Ramos (cell line): ENCODE measurements around the gene ENAH.

Experiments used
- in situ Hi-C: fragments of 300-500 bp; cut with MboI; formaldehyde crosslinking; loops from one replicate; pipeline ENCODE4 v1.14.3; 2022; ENCODE audit warnings: low sequenced_read_pairs; ENCODE audit not compliant: unreplicated experiment

Gene ENAH

DNA sequence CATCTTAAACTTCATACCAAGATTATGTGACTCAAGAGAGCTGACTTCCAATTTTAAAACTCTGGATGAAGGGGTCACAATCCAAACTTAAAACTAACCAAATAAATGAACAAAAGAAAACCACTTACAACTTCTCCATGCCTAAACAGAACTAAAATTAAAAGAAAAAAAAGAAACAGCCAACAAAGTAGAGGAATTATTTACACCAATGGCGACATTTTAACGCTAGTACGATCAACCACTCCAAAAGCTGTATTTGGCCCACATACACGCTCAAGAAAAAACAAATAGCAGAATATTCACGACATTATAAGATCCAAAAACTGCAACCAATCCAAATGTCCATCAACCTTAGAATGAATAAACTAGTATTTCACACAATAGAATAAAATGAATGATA is 42.4 kb downstream of the ENAH start:
- in situ Hi-C loops, result no loop called here

DNA sequence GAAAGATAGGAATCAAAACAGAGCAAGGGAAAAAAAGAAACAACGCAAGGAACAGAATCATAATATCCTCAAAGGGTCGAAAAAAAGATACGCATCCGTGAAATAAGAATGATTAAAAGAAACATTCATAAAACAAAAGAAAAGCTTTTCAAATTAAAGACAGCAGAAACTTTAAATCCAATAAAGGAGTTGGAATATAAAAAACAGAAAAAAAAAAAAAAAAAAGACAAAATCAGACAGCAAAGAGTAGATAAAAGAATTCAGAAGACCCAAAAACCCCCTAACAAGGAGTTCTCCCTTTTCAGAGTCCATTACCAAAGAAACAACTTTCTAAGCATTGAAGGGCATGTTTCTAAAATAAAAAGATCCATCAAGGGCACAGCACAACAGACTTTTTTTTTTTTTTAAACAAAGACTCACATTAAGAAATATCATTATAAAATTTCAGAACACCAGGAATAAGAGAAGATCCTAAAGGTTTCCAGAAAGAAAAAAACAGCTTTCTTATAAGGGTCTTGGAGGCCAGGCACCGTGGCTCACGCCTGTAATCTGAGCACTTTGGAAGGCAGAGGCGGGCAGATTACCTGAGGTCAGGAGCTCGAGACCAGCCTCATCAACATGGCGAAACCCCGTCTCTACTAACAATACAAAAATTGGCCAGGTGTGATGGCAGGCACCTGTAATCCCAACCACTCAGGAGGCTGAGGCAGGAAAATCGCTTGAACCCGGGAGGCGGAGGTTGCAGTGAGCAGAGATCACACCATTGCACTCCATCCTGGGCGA is 44.7 kb downstream of the ENAH start:
- in situ Hi-C loops, result no loop called here

DNA sequence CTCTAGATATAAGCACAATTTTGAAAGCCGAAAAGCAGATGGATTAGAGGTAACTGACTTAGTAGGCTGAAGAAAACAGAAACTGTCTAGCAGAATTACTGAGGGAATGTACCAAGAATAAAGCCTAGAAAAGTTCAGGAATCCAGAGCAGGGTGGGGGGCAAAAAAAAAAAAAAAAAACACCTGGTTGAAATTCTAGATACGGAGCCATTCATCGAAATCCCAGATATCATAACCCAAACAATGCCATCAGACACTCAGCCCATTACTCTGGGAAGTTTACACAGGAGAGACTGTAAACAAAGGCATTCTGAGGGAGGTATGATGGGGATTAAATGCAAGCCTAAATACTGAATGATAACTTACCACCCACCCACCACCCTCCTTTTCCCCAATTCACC is 45.6 kb downstream of the ENAH start:
- in situ Hi-C loops, result no loop called here

DNA sequence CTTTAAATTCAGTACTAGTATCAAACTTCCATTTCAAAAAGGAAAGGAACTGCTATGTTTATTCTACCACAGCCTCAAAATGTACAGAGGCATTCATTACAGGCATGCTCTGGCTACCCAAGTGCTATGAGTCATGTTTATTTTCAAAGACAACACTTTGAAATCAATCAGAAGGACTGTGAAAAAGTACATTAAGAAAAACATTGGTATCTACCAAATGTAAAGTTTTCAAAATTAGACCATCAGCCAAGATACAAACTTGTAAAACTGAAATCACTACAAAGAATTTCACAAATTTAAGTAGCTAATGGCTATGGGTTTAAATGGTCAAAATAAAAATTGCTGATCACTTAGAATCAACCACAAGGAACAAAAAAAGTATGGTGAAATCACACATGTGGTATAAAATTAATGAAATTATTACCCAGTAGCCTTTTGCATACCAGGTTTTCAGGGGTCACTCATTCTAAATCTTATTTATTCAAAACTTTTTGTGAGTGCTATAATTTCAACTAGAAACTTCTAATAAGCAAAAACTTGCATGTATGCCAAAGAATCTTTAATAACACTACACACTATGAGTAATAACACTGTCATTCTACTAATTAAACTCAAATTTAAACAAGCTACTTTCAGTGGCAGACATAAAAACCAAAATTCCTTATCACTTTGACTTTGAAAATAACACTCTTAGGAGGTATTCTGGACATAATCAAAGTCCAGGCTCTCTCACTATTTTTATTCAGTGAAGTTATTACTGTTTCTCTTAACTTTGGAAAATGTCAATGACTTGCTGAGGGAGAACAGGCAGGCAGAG is 49.2 kb downstream of the ENAH start:
- in situ Hi-C loops, result no loop called here

DNA sequence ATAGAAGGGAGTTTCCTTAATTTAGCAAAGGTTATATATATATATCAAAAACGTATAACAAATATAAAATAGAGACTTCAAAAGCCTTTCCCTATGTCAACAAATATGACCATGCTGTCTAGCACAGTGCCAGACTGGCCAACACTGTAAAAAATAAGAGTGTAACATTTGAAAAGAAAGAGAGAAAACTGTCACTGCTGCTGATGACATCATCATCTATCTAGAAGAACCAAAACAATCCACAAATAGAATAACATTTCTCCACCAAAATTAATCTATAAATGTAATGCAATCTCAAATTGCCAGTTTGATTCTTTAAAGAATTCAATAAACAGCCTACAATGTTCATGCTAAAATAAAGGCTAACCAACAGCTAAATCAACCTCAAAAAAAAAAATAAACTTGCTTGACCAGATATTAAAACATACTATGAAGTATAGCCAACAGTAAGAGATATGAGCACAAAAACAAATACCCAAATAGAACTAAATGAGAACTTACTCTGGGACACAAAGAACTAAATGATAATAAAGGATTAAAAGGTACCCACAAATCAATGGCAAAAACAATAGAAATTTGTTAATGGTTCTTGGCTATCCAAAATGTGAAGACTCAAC is 50.2 kb downstream of the ENAH start:
- in situ Hi-C loops, result no loop called here

DNA sequence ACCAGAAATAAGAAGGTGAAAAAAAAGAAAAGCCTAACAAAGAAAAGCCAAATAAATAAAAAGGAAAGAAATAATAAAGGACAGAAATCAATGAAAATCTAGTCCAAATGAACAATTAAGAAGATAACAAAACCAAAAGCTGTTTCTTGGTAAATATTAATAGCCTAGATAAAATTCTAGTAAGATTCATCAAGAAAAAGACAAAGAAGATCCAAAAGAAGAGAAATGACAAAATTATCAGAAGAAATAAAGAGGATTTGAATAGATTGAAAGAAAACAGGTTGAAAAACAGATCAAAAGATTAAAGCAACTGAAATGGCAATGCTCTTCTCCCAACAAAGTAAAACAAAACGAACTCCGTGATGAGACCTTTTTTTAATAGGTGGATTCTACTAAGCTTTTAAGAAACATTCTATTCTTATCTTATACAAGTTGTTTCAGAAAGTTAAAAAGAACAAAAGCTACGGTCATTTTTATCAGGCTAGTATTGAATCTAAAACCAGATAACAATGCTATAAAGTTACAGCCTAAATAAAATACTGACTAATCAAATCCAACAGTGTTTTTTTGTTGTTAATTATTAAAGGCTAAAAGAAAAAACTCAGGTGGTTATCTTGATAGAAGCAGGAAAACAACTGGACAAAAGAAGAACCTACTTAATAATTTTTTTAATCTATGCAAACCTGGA is 50.9 kb downstream of the ENAH start:
- in situ Hi-C loops, result no loop called here

DNA sequence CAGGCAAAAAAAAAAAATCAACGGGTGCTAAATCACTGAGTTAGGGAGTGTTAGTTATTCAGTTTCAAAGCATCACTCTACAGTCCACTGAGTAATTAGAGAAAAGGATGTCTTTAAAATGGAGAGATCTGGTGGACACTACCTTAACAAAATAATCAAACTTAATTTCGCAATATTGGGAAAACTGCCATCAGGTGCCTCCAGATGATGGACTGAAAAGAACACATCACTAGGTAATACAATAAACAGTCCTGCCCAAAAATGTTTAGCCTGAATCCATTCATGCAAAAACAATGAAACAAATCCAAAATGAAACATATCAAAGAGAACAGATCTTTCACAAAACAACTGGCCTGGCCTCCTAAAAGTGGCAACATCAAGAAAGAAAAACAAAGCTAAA is 54.1 kb downstream of the ENAH start:
- in situ Hi-C loops, result no loop called here

DNA sequence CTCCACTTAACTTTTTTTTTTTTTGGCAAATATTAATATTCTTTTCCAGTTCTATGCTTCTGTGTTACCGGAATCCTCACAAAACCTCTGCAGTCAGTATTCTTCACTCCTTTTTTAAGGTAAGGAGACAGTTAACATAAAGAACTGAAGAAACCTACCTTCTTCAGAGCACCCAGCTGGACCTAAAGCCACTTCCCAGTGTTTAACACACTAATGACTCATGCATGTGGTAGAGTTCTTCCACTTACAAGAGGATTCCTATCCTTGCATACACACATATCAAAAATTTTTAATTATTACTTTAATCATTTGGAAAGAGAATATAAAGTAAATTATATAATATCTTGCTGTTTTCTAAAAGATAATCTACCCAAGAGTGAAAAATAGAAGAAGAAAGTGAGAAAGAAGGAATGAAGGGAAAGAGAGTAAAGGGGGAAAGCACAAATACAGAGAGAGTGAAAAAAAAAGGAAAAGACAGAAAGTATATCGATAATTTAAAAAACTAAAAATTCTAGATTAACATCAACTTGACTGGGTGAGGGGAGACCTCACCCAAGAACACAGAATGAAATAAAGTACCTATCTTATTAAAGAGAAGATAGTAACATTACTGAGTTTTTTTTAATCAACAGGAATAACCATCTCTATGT is 54.9 kb downstream of the ENAH start:
- in situ Hi-C loops, result no loop called here

DNA sequence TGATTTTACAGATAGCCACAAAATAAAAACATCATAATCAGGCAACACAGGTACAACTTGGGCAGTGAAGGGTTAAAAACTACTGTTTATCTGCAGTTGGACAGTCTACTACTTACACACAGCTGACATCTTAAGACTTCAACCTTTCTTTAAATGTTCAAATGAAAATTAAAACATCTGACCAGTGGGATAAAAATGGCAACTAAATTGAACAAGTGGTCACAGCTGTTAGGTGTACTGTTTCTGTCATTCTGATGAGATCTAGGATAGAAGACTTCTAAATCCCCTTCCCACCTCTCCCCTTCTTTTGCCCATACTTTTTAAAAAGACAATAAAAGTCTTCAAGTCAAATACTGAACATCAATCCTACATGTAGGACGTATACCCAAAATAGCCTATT is 56.2 kb downstream of the ENAH start:
- in situ Hi-C loops, result no loop called here

DNA sequence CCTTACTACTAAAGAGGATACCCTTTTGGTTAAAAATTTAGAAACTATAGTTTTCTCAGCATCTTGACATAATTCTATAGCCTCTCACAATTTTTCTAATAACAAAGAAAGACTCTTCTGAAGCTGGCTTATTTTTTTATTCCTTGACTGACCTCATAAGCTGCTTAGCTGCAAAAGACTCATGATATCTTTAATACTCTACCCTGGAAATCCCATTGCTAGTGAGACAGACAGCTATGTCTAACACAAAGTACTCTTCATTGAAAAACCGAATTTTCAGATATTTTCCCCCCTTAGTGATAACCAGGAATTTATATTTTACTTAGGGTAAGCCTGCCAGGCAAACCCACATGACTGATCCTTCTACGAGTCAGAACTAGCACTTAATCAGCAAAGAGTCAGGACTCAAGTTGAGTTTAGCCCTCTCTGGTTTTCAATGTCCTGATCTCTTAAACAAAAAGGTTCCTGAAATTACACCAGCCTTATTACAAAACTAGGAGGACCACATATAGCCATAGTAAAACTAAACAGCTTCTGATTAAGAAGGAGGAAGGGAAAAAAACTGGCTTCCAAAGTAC is 56.9 kb downstream of the ENAH start:
- in situ Hi-C loops, result no loop called here

DNA sequence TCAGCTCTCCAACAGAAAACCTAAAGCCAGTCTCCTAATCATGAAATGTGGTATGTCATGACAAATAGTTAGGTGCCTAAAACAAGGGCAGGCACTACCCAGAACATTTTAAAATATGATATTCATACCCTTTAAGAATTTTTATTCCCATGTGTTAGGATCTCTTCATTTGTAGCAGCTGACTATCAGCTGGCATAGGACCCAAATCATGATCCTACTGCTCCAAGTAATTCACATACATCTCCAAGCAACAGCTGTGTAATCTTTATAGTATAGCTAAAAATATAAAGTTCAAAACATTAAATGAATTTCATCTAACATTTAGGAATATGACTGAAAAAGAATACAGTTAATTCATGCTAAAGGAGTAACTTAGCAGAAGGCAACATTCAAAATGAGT is 57.5 kb downstream of the ENAH start:
- in situ Hi-C loops, result no loop called here

DNA sequence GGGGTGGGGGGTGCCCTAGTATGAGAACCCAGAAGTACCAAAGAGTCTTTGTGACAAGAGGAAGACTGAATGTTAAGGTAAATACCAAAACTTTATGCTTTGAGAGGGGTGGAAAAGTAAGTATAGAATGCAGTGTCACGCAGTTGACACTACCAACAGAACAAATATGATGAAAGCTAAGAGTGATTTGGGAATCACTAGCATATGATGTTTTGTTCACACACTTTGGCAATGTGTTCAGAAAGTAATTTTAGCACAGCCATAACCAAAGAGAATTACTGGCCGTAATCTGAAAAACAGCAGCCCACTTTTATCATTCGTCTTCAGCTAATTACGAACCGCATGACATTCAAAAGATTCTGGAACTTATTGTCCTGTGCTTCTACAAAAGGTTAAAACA is 59.5 kb downstream of the ENAH start:
- in situ Hi-C loops, result no loop called here

DNA sequence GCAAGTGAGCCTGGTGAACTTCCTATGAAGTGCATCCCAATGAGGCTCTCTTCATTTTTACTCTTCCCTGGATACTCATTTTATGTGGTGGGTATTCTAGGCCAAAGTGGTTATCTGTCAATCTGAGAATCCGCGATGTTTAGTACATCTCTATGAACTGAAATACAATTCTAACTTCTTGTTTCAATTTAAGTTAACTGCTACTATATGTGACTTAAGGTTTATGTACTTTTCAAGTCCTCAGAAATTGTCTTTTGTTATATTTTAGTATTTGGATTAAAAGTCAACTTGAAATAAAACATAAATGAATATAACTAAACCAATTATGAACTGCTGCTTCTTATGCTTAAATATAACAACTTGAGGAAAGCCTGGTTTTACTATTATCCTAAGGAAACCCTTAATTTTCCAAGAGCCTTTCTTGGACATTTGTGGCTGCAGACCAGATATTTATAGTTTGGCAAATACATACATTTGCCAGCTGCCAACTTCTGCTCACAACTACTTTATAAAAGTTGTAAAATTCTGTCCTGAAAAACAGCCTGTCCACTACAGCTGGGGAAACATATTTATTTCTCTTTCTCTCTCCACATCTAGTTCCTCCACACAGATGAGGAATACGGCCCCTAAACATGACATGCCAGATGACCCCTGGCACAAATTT is 60.4 kb downstream of the ENAH start:
- in situ Hi-C loops, result no loop called here

DNA sequence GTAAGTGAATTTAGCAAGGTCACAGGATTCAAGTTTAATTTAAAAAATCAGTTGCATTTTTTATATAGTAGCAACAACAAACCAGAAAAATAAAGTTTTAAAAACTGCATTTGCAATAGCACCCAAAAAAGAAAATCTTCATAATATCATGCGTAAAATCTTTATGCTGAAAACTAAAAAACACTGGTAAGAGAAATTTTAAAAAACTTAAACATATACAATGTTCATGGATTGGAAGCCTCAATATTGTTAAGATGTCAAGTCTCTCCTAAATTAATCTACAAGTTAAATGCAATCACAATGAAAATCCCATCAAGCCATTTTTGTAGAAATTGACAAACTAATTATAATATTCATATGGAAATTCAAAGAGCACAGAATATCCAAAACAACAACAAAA is 65.6 kb downstream of the ENAH start:
- in situ Hi-C loops, result no loop called here

DNA sequence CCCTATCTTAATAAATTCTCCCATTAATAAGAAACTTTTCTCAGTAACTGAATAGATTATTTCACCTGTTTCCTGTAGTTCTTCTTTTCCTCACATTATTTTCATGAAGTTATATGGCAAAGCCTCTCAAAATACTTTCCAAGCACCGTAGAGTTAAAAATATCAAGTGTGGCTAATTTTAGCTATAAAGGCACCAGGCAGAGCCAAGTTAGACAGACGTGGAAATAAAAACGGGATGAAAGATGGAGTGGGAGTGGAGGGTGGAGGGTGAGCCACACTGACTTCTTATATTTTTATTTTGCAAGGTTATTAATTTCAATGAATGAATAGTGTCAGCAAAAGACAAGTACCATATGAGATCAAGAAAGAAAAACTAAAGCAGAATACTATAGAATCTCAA is 71.7 kb downstream of the ENAH start:
- in situ Hi-C loops, result no loop called here

DNA sequence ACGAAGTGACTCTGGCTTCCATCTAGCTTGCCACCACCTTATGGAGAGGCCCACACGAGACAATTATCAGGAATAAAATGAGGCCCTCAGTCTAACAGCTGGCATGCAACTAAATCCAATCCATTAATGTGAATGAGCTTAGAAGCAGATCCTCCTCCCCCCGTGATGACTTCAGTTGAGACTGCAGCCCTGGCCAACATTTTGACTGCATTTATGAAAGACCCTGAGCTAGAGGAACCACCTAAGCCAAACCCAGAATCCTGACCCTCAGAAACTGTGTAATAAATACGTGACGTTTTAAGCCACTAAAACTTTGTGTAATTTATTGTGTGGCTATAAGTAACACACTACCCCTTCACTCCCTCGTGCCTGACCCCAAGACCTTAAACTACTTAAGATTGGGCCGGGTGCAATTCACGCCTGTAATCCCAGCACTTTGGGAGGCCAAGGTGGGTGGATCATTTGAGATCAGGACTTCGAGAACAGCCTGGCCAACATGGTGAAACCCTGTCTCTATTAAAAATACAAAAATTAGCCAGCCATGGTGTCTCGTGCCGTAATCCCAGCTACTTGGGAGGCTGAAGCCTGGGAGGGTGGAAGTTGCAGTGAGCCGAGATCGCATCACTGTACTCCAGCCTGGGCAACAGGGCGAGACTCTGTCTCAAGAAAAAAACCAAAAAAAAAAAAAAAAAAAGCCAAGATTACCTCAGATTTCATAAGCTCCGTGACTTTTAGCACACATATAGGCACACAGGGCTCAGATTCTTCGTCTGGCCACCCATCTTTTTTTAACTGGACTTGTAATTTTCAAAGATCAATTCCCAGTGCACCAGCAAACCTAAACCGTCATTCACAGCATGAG is 72.5 kb downstream of the ENAH start:
- in situ Hi-C loops, result no loop called here

DNA sequence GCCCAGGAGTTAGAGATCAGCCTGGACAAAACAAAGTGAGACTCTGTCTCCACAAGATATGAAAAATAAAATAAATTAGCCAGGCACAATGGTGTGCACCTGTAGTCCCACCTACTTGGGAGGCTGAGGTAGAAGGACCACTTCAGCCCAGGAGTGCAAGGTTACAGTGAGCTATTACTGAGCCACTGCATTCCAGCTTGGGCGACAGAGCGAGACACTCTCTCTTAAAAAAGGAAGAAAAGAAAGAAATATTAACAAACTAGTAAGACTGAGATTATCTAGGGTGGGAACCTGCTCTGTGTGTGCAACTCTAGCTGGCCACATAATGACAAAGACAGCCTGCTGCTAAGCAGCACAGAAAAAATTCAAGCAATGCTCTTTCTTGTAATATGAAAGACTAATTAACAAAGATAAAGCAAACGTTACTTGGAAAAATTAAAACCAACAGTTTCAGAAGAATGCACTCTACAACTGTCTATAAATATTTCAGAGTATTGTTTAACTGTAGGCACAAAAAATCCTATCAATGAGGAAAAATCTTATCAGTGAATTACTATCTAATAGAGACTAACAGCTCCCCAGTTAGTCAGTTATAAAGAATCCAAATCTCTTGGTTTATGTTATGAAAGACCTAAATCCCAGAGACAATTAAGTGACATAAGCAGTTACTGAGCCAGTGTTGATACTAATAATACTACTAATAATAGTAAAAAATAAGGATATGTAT is 74.5 kb downstream of the ENAH start:
- in situ Hi-C loops, result no loop called here

DNA sequence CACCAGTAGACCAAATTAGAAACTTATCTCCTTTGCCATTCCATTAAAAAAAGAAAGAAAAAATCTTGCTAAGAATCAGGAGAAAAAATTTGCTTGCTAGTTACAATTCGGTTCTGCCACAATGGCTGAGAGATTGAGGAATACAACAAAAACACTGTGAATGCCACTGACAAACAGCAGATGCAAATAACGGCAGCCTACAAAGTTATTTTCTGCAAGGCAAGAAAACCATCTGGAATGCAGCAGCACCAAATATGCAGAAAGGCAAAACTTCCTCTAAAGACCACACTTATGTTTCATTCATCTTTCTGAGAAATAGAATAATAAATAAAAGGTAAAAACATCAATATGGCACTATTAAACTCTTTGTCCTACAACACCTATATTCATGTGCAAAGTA is 75.7 kb downstream of the ENAH start:
- in situ Hi-C loops, result no loop called here
